Measurements from ENCODE around the gene PAM16.

DNA sequence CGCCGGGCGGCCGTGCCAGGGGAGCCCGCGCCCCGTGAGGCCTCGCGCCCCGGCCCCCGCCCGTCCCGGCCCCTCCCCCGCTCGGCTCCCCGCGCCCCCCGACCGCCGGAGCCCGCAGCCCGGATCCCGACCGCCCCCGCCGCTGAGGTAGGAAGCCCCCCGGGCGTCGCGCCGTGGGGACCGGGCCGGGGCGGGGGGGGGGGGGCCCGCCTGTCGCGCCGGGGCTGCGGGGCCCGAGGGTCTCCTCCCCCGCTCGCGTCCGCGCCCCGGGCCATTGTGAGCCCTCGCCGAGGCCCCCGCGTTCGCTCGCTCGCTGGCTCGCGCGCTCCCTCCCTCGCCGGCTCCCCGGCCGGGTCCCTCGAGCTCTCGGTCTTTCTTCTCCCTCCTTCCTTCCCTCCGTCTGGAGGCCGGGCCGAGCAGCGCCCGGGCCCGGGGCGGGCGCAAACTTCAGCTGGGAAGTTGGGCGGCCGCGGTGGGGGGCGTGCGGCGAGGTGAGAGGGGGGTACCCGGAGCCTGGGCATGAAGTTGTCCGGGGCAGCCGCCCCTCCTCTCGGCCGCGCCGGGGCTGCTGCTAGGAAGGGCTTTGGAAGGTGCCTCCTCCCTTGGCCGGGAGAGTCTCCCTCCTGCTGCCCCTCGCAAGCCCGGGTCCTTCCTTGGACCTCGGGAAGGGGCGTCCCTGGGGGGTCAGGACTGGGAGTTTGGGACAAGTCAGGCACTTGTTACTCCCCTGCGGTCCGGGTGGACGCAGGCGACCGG lies 34.8 kb downstream of the PAM16 start:
- TF ChIP-seq JUNB (CRISPR knock-in tag; conservative IDR thresholded peaks at IDR 0.05) (no peak), ELK1 (CRISPR knock-in tag; IDR thresholded peaks at IDR 0.05) (no peak), ZNF830 (CRISPR knock-in tag; IDR thresholded peaks at IDR 0.05) (no peak)
- TF ChIP-seq, protein P1, sequence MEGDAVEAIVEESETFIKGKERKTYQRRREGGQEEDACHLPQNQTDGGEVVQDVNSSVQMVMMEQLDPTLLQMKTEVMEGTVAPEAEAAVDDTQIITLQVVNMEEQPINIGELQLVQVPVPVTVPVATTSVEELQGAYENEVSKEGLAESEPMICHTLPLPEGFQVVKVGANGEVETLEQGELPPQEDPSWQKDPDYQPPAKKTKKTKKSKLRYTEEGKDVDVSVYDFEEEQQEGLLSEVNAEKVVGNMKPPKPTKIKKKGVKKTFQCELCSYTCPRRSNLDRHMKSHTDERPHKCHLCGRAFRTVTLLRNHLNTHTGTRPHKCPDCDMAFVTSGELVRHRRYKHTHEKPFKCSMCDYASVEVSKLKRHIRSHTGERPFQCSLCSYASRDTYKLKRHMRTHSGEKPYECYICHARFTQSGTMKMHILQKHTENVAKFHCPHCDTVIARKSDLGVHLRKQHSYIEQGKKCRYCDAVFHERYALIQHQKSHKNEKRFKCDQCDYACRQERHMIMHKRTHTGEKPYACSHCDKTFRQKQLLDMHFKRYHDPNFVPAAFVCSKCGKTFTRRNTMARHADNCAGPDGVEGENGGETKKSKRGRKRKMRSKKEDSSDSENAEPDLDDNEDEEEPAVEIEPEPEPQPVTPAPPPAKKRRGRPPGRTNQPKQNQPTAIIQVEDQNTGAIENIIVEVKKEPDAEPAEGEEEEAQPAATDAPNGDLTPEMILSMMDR (IDR thresholded peaks at IDR 0.05 in 2 of 3, conservative IDR thresholded peaks at IDR 0.05 in 1 of 3; ENCODE audit: insufficient read depth in 2 of 3, low read depth in 1 of 3, low read length in 3 of 3): no peak

Data from K562 (cell line).